ENCODE measurements around the gene METTL26. TPM values are rescaled to one million over a fixed set of nuclear protein-coding genes. Genes with fewer than 3 reads are reported as not detected.

Gene METTL26
- polyA plus RNA-seq, 2 of the 4 experiments (the other 2 are of a cell fraction), result 47.2 to 78.3 TPM

DNA sequence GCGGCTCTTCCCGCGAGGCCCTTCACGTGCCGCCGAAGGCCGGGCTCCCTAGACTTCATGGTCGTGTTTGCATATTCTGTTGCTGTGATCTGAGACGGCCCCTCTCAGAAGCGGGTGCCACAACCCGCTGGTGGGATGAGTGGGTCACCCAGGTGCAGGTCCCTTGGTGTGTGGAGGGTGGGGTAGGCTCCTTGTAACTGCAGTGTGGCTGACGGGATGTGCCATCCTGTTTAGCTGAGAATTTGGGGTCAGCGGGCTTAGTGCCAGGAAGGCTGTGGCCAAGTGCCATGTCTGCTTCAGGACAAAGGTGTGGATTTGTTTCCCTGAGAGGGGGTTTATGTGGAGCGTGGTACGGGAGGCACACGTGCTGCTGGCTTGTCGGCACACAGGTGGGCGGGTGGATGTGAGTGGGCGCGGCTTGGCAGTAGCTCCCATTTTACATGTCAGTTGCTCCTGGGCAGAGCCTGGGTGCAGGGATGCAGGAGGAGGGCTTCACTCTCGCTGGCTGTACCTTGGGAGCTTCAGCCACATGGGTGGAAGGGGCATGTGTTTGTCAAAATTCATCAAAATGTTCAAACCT, 14.5 kb downstream of the METTL26 start:
- DNase-seq (ENCODE audit: low read depth in 1 of 2, low spot score in 1 of 2), result no peak
- Histone ChIP-seq H3K27ac (peak overlapping the region in 1 of 2 experiments; percentile 71; a peak in 3 of 6 replicates), H3K9me3 (no peaks in the 10 kb centered on the region), H3K4me2 (peak overlapping the region; percentile 69), H3K4me1 (peaks cover 30% of the 10 kb centered on the region), H3K4me3 (no peak overlapping the region)
- CTCF ChIA-PET, result interaction anchor here (0.8 to 1.4 kb wide), 11 partner anchors 11 to 74 kb away, joined by 3 to 7 read pairs (median 4); partner anchors contain the start of genes RAB40C and WDR90
- TF ChIP-seq PHF8 (IDR thresholded peaks at IDR 0.05; ENCODE audit: borderline replicate concordance, low read depth) (no peak), EHMT2 (IDR thresholded peaks at IDR 0.05; ENCODE audit: low read depth) (no peak), CHD2 (IDR thresholded peaks at IDR 0.05; ENCODE audit: low read length, partially characterized antibody) (no peak), RAD21 (conservative IDR thresholded peaks at IDR 0.05 in 1 of 2, IDR thresholded peaks at IDR 0.05 in 1 of 2) (no peak), RNF2 (IDR thresholded peaks at IDR 0.05; ENCODE audit: borderline replicate concordance, low read depth) (no peak), CBX2 (IDR thresholded peaks at IDR 0.05; ENCODE audit: borderline replicate concordance, low read depth) (no peak), EP300 (IDR thresholded peaks at IDR 0.05) (no peak), MAZ (IDR thresholded peaks at IDR 0.05; ENCODE audit: borderline replicate concordance, low read depth, low read length) (no peak), HOXB5 (CRISPR knock-in tag; IDR thresholded peaks at IDR 0.05) (no peak), RARB (CRISPR knock-in tag; IDR thresholded peaks at IDR 0.05) (no peak), SMC3 (IDR thresholded peaks at IDR 0.05) (no peak), EHF (CRISPR knock-in tag; IDR thresholded peaks at IDR 0.05) (no peak), ZNF302 (CRISPR knock-in tag; IDR thresholded peaks at IDR 0.05) (no peak), TFCP2L1 (CRISPR knock-in tag; IDR thresholded peaks at IDR 0.05) (no peak)
- TF ChIP-seq, protein P1, sequence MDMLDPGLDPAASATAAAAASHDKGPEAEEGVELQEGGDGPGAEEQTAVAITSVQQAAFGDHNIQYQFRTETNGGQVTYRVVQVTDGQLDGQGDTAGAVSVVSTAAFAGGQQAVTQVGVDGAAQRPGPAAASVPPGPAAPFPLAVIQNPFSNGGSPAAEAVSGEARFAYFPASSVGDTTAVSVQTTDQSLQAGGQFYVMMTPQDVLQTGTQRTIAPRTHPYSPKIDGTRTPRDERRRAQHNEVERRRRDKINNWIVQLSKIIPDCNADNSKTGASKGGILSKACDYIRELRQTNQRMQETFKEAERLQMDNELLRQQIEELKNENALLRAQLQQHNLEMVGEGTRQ (IDR thresholded peaks at IDR 0.05), result no peak
- TF ChIP-seq, protein P2, sequence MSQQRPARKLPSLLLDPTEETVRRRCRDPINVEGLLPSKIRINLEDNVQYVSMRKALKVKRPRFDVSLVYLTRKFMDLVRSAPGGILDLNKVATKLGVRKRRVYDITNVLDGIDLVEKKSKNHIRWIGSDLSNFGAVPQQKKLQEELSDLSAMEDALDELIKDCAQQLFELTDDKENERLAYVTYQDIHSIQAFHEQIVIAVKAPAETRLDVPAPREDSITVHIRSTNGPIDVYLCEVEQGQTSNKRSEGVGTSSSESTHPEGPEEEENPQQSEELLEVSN (IDR thresholded peaks at IDR 0.05; ENCODE audit: borderline replicate concordance, low read depth), result no peak
- TF ChIP-seq, protein P3, sequence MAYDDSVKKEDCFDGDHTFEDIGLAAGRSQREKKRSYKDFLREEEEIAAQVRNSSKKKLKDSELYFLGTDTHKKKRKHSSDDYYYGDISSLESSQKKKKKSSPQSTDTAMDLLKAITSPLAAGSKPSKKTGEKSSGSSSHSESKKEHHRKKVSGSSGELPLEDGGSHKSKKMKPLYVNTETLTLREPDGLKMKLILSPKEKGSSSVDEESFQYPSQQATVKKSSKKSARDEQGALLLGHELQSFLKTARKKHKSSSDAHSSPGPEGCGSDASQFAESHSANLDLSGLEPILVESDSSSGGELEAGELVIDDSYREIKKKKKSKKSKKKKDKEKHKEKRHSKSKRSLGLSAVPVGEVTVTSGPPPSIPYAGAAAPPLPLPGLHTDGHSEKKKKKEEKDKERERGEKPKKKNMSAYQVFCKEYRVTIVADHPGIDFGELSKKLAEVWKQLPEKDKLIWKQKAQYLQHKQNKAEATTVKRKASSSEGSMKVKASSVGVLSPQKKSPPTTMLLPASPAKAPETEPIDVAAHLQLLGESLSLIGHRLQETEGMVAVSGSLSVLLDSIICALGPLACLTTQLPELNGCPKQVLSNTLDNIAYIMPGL (CRISPR knock-in tag; IDR thresholded peaks at IDR 0.05; ENCODE audit: borderline replicate concordance), result no peak
- TF ChIP-seq, protein P4, sequence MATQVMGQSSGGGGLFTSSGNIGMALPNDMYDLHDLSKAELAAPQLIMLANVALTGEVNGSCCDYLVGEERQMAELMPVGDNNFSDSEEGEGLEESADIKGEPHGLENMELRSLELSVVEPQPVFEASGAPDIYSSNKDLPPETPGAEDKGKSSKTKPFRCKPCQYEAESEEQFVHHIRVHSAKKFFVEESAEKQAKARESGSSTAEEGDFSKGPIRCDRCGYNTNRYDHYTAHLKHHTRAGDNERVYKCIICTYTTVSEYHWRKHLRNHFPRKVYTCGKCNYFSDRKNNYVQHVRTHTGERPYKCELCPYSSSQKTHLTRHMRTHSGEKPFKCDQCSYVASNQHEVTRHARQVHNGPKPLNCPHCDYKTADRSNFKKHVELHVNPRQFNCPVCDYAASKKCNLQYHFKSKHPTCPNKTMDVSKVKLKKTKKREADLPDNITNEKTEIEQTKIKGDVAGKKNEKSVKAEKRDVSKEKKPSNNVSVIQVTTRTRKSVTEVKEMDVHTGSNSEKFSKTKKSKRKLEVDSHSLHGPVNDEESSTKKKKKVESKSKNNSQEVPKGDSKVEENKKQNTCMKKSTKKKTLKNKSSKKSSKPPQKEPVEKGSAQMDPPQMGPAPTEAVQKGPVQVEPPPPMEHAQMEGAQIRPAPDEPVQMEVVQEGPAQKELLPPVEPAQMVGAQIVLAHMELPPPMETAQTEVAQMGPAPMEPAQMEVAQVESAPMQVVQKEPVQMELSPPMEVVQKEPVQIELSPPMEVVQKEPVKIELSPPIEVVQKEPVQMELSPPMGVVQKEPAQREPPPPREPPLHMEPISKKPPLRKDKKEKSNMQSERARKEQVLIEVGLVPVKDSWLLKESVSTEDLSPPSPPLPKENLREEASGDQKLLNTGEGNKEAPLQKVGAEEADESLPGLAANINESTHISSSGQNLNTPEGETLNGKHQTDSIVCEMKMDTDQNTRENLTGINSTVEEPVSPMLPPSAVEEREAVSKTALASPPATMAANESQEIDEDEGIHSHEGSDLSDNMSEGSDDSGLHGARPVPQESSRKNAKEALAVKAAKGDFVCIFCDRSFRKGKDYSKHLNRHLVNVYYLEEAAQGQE (IDR thresholded peaks at IDR 0.05), result no peak
- TF ChIP-seq, protein P5, sequence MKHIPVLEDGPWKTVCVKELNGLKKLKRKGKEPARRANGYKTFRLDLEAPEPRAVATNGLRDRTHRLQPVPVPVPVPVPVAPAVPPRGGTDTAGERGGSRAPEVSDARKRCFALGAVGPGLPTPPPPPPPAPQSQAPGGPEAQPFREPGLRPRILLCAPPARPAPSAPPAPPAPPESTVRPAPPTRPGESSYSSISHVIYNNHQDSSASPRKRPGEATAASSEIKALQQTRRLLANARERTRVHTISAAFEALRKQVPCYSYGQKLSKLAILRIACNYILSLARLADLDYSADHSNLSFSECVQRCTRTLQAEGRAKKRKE (CRISPR knock-in tag; IDR thresholded peaks at IDR 0.05; ENCODE audit: low read depth), result no peak
- TF ChIP-seq, protein P6, sequence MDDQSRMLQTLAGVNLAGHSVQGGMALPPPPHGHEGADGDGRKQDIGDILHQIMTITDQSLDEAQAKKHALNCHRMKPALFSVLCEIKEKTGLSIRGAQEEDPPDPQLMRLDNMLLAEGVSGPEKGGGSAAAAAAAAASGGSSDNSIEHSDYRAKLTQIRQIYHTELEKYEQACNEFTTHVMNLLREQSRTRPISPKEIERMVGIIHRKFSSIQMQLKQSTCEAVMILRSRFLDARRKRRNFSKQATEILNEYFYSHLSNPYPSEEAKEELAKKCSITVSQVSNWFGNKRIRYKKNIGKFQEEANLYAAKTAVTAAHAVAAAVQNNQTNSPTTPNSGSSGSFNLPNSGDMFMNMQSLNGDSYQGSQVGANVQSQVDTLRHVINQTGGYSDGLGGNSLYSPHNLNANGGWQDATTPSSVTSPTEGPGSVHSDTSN (IDR thresholded peaks at IDR 0.05), result no peak
- ATAC-seq, result peak in 1 of 2 experiments; percentile 6; a peak in 2 of 6 replicates
- FAIRE-seq, result no peak
- POLR2A ChIA-PET, result interaction anchor here (1.7 kb wide), 2 partner anchors 15 to 31 kb away, joined by 4 to 6 read pairs; partner anchors contain the start of gene METTL26
- 86% methylated on average over 19 of the region's 21 CpGs for WGBS (ENCODE audit: missing lambda C conversion rate)

Measured in A549 (cell line).